Smooth muscle cell of the brain vasculature (primary cell): Measurements from ENCODE around the gene IL3RA.
"Not testable (repeated sequence)": the region's sequence is repeated elsewhere in the genome, so short reads cannot be mapped to it uniquely, and the experiment has no call there.

Experiments
- DNase-seq: peaks from one replicate; pipeline ENCODE4 v3.0.0-alpha.2; 2012; ENCODE audit warnings: low read depth, low spot score

IL3RA gene

DNA sequence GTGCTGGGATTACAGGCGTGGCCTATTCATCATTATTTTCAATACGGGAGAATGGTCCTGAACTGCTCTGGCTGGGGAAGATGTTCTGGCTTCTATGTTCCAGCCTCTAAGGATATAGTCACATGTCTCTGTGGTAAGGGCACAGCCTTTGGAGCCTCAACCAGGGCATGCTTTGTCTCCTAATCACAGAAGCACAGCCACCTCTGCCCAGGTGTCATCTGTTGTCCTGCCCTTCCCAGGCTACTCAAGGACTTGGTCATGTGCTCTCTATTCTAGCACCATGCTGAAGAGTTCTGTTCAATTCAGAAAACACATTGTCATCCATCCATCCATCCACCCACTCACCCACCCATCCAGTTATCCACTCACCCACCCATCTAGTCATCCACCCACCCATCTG lies 86.6 kb downstream of the IL3RA start:
- DNase-seq, result no peak

DNA sequence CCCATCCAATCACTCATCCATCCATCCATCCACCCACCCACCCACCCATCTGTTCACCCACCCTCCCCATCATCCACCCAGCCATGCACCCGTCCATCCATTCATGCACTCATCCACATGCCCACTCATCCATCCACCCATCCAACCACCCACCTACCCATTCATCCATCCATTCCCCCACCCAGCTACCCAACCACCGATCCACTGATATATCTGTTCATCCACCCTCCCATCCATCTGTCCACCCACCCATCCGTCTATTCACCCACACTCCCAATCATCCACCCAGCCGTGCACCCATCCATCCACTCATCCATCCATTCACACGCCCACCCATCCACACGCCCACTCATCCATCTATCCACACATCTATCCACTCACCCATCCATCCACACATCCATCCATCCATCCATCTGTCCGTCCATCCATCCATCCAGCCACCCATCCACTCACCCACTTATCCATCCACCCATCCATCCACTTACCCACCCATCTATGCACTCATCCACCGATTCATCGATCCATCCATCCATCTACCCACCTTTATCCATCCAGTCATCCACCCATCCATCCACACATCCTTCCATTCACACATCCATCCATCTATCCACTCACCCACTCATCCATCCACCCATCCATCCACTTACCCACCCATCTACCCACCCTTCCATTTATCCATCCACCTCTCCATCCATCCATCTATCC lies 87.7 kb downstream of the IL3RA start:
- DNase-seq, result no peak

DNA sequence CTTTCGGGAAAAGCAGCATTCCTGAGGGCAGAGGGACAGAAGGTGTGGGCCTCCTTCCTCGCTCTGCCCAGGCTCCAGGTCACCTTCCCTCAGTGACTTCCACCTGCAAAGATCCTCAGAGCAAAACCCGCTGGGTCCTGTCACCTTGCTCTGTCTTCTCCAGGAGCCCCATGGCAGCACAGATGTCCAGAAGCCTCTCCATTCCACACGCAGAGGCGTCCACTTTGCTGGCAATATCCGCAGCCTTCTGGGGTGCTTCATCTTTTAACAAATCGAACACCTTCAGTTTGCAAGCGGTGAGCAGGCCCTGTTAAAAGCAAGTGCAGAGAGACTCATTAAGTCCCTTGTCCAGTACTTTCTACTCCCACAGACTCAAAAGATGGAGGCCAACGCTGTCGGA lies 88.8 kb downstream of the IL3RA start:
- DNase-seq, result no peak

- DNase-seq, result not testable (repeated sequence)
Observed at GRCh38 chrX:1426321-1426720, 89.7 kb downstream of the IL3RA start.

DNA sequence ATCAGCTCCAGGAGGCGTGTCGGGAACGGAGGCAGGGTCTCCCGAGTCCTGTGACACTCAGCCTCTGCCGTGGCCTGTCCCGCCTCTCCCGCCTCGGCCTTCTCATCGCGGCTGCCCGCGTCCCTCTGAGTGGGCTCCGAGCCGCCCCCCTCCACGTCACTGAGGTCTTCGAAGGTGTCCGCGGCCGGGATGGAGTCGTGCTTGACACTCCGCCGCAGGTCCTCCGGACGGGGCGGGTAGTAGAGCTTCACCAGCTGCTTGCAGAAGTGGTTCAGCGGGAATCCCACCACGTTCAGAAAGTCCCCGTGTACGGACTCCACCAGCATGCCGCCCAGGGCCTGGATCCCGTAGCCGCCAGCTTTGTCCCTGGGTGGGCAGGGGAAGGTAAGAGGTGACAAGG lies 91.2 kb downstream of the IL3RA start:
- no peak for DNase-seq

- no peak for DNase-seq
Observed at GRCh38 chrX:1430451-1430850, 93.9 kb downstream of the IL3RA start.
